CD4-positive, alpha-beta T cell (primary cell): ENCODE results near the gene PMM1. TPM values are rescaled to one million over a fixed set of nuclear protein-coding genes. Genes with fewer than 3 reads are reported as not detected.
A peak's percentile ranks its signal among the peaks of the same experiment; 100 is the strongest.

ENCODE experiments used
- ATAC-seq: fragments of 200-7000 bp; cut with Tn5 transposase; one replicate; pipeline ENCODE4 v1.10.0; 2022; ENCODE audit warnings: mild to moderate bottlenecking; ENCODE audit not compliant: poor library complexity
- CTCF ChIA-PET: fragments of 350-600 bp; sonication (Branson Sonifier 250); formaldehyde crosslinking; loops from one replicate; lab custom pipeline; 2021; ENCODE audit warnings: antibody characterized with exemption, inconsistent platforms; lab: Charles Lee
- POLR2A ChIA-PET: fragments of 350-600 bp; sonication (Branson Sonifier 250); formaldehyde crosslinking; loops from one replicate; lab custom pipeline; 2021; ENCODE audit warnings: antibody characterized with exemption, inconsistent platforms; lab: Charles Lee
- DNase-seq, 14 experiments: peaks; one replicate each; pipeline ENCODE4 v3.0.0-alpha.2; 2013 to 2020; ENCODE audit warnings: mixed read lengths in 2 of 14
- H3K27ac ChIP-seq, 2 donors: one replicate each; pipeline versions ENCODE4 v1.5.1 to v1.7.0; 2013; ENCODE audit warnings: low read length in 2 of 2, low read depth in 1 of 2, mild to moderate bottlenecking in 1 of 2
- H3K27me3 ChIP-seq, 2 experiments: 1 replicate in 1 of 2; 2 replicates in 1 of 2; pipeline versions ENCODE4 v1.6.1 to v1.7.0; 2013; ENCODE audit warnings: low read length in 2 of 2, control low read depth in 1 of 2, mild to moderate bottlenecking in 1 of 2, moderate library complexity in 1 of 2; ENCODE audit not compliant: insufficient read depth in 2 of 2, control insufficient read depth in 1 of 2
- H3K36me3 ChIP-seq: one replicate; pipeline ENCODE4 v1.6.1; 2013; ENCODE audit warnings: low read length, control low read depth; ENCODE audit not compliant: insufficient read depth
- H3K4me1 ChIP-seq: one replicate; pipeline ENCODE4 v1.6.1; 2013; ENCODE audit warnings: low read length, control low read depth; ENCODE audit not compliant: insufficient read depth
- H3K4me3 ChIP-seq: one replicate; pipeline ENCODE4 v1.5.1; 2013; ENCODE audit warnings: mild to moderate bottlenecking, low read length, moderate library complexity
- H3K9me3 ChIP-seq, 2 experiments: 1 replicate in 1 of 2; 2 replicates in 1 of 2; pipeline versions ENCODE4 v1.6.1 to v1.7.0; 2013; ENCODE audit warnings: low read length in 2 of 2, mild to moderate bottlenecking in 2 of 2, control low read depth in 1 of 2, moderate library complexity in 1 of 2; ENCODE audit not compliant: control insufficient read depth in 1 of 2, insufficient read depth in 1 of 2
- H3K27ac Mint-ChIP-seq: one replicate; pipeline ENCODE4 v1.8.0; 2020; ENCODE audit warnings: mixed read lengths
- H3K27me3 Mint-ChIP-seq: one replicate; pipeline ENCODE4 v1.8.0; 2021; ENCODE audit warnings: mixed read lengths
- H3K36me3 Mint-ChIP-seq: one replicate; pipeline ENCODE4 v1.8.0; 2021; ENCODE audit warnings: low read depth, mixed read lengths
- H3K4me1 Mint-ChIP-seq: one replicate; pipeline ENCODE4 v1.8.0; 2021; ENCODE audit warnings: low read depth, mixed read lengths
- H3K4me3 Mint-ChIP-seq: one replicate; pipeline ENCODE4 v1.8.0; 2020; ENCODE audit warnings: mild to moderate bottlenecking, mixed read lengths
- H3K9me3 Mint-ChIP-seq: one replicate; pipeline ENCODE4 v1.8.0; 2020; ENCODE audit warnings: mixed read lengths
- CTCF ChIP-seq: fragments of 200-600 bp; IDR thresholded peaks from one replicate; pipeline ENCODE4 v1.8.0; 2022; ENCODE audit warnings: antibody characterized with exemption, mild to moderate bottlenecking
- intact Hi-C, 2 experiments: fragments of 100-400 bp; cut with DNase I in 1 of 2; cut with micrococcal nuclease in 1 of 2; formaldehyde crosslinking; loops; one replicate each; pipeline versions ENCODE4 v1.15.1 to v1.9.0; 2023 to 2025; cut with DNase I, micrococcal nuclease
- total RNA-seq, 174 experiments: library from RNA in 2 of 174; stranded (reverse) in 2 of 174; gene quantifications; one replicate each; pipeline ENCODE4 v1.2.3 and lab custom pipeline; 2021 to 2026

Gene PMM1
- total RNA-seq, 2 experiments from 2014 or later = 24.8 to 25.5 TPM

- no peaks in the 10 kb centered on the region for H3K36me3 ChIP-seq
- H3K27me3 Mint-ChIP-seq = peaks cover 8% of the 10 kb centered on the region
- no peak overlapping the region for H3K4me3 Mint-ChIP-seq
- H3K9me3 Mint-ChIP-seq = no peaks in the 10 kb centered on the region
- DNase-seq (peak in 1 of 14 experiments; percentile 10), ATAC-seq (no peak)
- no peaks in the 10 kb centered on the region for H3K36me3 Mint-ChIP-seq
- ChIA-PET POLR2A (no interaction called here), CTCF (interaction anchor here (0.6 kb wide), 1 partner anchor 18 kb away, joined by 3 read pairs; no protein-coding TSS in a partner anchor)
- H3K4me1 Mint-ChIP-seq = no peaks in the 10 kb centered on the region
- H3K27ac ChIP-seq = no peak overlapping the region
- intact Hi-C loops = no loop called here
- no peaks in the 10 kb centered on the region for H3K4me1 ChIP-seq
- TF ChIP-seq CTCF = no peak
- H3K27ac Mint-ChIP-seq = no peak overlapping the region
- H3K4me3 ChIP-seq = no peak overlapping the region
- peaks cover 0 to 3% of the 10 kb centered on the region in 2 experiments for H3K27me3 ChIP-seq
- H3K9me3 ChIP-seq = no peaks in the 10 kb centered on the region
Measured at GRCh38 chr22:41551877-41552582, 37.6 kb downstream of the PMM1 start.

GRCh38 chr22:41550952-41551491, 38.6 kb downstream of the PMM1 start:
- DNase-seq (no peak), ATAC-seq (no peak)
- Mint-ChIP-seq H3K27ac (no peak overlapping the region), H3K4me3 (no peak overlapping the region), H3K36me3 (no peaks in the 10 kb centered on the region), H3K4me1 (no peaks in the 10 kb centered on the region), H3K27me3 (no peaks in the 10 kb centered on the region), H3K9me3 (no peaks in the 10 kb centered on the region)
- ChIA-PET POLR2A (no interaction called here), CTCF (no interaction called here)
- H3K27me3 ChIP-seq = no peaks in the 10 kb centered on the region
- H3K4me3 ChIP-seq = no peak overlapping the region
- TF ChIP-seq CTCF = no peak
- no peaks in the 10 kb centered on the region for H3K9me3 ChIP-seq
- H3K27ac ChIP-seq = no peak overlapping the region
- no peaks in the 10 kb centered on the region for H3K36me3 ChIP-seq
- H3K4me1 ChIP-seq = no peaks in the 10 kb centered on the region
- intact Hi-C loops = no loop called here

DNA sequence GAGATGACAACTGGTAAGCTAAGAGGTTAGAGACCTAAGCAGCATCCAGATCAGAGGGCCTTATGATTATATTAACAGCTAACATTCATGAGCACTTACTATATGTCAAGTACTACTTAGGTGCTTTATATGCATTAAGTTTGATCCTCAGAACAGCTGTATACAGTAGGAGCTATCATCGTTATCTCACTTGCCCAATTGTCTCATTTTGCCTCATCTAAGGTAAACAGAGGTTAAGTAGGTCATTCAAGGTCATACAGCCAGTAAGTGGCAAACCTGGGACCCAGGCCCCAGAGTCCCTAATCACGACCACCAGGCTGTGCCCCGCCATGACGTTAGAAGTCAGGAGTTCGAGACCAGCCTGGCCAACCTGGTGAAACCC, 40.8 kb downstream of the PMM1 start:
- intact Hi-C loops = loop anchor here in 1 of 2 experiments (10.0 kb wide), 1 partner anchor 264 kb away; the partner anchor contains the start of gene RANGAP1
- ChIA-PET POLR2A (no interaction called here), CTCF (no interaction called here)
- H3K4me3 ChIP-seq = no peak overlapping the region
- no peak overlapping the region for H3K4me3 Mint-ChIP-seq
- DNase-seq = no peak
- H3K4me1 Mint-ChIP-seq = peaks cover 15% of the 10 kb centered on the region
- no peaks in the 10 kb centered on the region for H3K9me3 Mint-ChIP-seq
- H3K27ac Mint-ChIP-seq = no peak overlapping the region
- H3K27me3 ChIP-seq = no peaks in the 10 kb centered on the region
- no peaks in the 10 kb centered on the region for H3K27me3 Mint-ChIP-seq
- no peaks in the 10 kb centered on the region for H3K9me3 ChIP-seq
- no peaks in the 10 kb centered on the region for H3K36me3 ChIP-seq
- no peak overlapping the region for H3K27ac ChIP-seq
- no peak for TF ChIP-seq CTCF
- ATAC-seq = no peak
- H3K36me3 Mint-ChIP-seq = peaks cover 5% of the 10 kb centered on the region
- peaks cover 10% of the 10 kb centered on the region for H3K4me1 ChIP-seq
